Measurements from ENCODE around the gene NR4A1.

GRCh38 chr12:52054231-52054832 is 3.1 kb downstream of the NR4A1 start:
- no peak for TF ChIP-seq CTCF (IDR thresholded peaks at IDR 0.05; ENCODE audit: low read depth, low read length, poor library complexity, severe bottlenecking)
- no peak for TF ChIP-seq EZH2phosphoT487 (IDR thresholded peaks at IDR 0.05; ENCODE audit: borderline replicate concordance, low read length)

Data from DOHH2 (cell line).